GM12891 (cell line): ENCODE results near the gene LRIG3. TPM values are rescaled to one million over a fixed set of nuclear protein-coding genes. Genes with fewer than 3 reads are reported as not detected.

ENCODE experiments used
- DNase-seq: peaks from one replicate; pipeline ENCODE4 v3.0.0; 2011; ENCODE audit warnings: low spot score; ENCODE audit not compliant: insufficient read length
- FAIRE-seq: peaks from 2 replicates; lab custom pipeline; 2011; peaks lifted over from hg19 to GRCh38; lab: Jason Lieb, UNC
- PAX5 ChIP-seq: IDR thresholded peaks from 2 replicates; pipeline ENCODE4 v1.6.1; 2011; ENCODE audit warnings: low read length, moderate library complexity, mild to moderate bottlenecking; ENCODE audit not compliant: insufficient read depth, severe bottlenecking
- POLR2A ChIP-seq: IDR thresholded peaks from 2 replicates; pipeline ENCODE4 v1.6.1; 2011; ENCODE audit warnings: low read depth, low read length, control low read depth
- POLR2AphosphoS5 ChIP-seq: IDR thresholded peaks from 2 replicates; pipeline ENCODE4 v1.6.1; 2011; ENCODE audit warnings: low read depth, low read length, control low read depth
- POU2F2 ChIP-seq: IDR thresholded peaks from 2 replicates; pipeline ENCODE4 v1.6.1; 2011; ENCODE audit warnings: low read depth, mild to moderate bottlenecking, control low read depth, low read length, moderate library complexity
- SPI1 ChIP-seq: IDR thresholded peaks from 2 replicates; pipeline ENCODE4 v1.6.1; 2011; ENCODE audit warnings: low read depth, low read length, control low read depth
- TAF1 ChIP-seq: IDR thresholded peaks from 2 replicates; pipeline ENCODE4 v1.6.1; 2011; ENCODE audit warnings: low read depth, low read length, control low read depth
- polyA plus RNA-seq: library from polyadenylated mRNA; unstranded; fragments of >200 nt; gene quantifications from one replicate; pipeline ENCODE4 v1.2.1, GENCODE V29; 2012; ENCODE audit warnings: low read depth, missing spikeins, inconsistent platforms; ENCODE audit not compliant: missing spikeins

The LRIG3 gene
- polyA plus RNA-seq = 2.3 TPM

- FAIRE-seq = peak; percentile 91
- peak; percentile 66 for DNase-seq
- no peak for TF ChIP-seq POU2F2
- TF ChIP-seq TAF1 = no peak
- TF ChIP-seq POLR2AphosphoS5 = no peak
- TF ChIP-seq PAX5 = no peak
- no peak for TF ChIP-seq POLR2A
- no peak for TF ChIP-seq SPI1
These were observed at the start of gene LRIG3 for GRCh38 chr12:58920102-58920960. LRIG3 (minus strand) TSS chr12:58920504; CDS start chr12:58920235, 269 bp downstream.

GRCh38 chr12:58969237-58969636 is 48.9 kb upstream of the LRIG3 start:
- no peak for TF ChIP-seq PAX5
- TF ChIP-seq TAF1 = no peak
- TF ChIP-seq SPI1 = no peak
- FAIRE-seq = no peak

GRCh38 chr12:58967561-58967960 is 47.3 kb upstream of the LRIG3 start:
- no peak for TF ChIP-seq POU2F2
- TF ChIP-seq POLR2A = no peak
- no peak for TF ChIP-seq PAX5
- no peak for TF ChIP-seq POLR2AphosphoS5
- no peak for TF ChIP-seq TAF1
- TF ChIP-seq SPI1 = no peak
- DNase-seq = no peak
- FAIRE-seq = no peak

More at GRCh38 chr12:58969237-58969636, 48.9 kb upstream of the LRIG3 start:
- DNase-seq = no peak

- DNase-seq = no peak
- no peak for TF ChIP-seq POLR2AphosphoS5
- no peak for TF ChIP-seq SPI1
- no peak for TF ChIP-seq POLR2A
- TF ChIP-seq PAX5 = no peak
- no peak for TF ChIP-seq POU2F2
- TF ChIP-seq TAF1 = no peak
- FAIRE-seq = no peak
These were observed 46.6 kb upstream of the LRIG3 start for GRCh38 chr12:58966939-58967338.

GRCh38 chr12:58965568-58965967 is 45.3 kb upstream of the LRIG3 start:
- FAIRE-seq (no peak), DNase-seq (no peak)
- TF ChIP-seq POLR2A (no peak), TAF1 (no peak), PAX5 (no peak), POLR2AphosphoS5 (no peak), SPI1 (no peak), POU2F2 (no peak)

- no peak for TF ChIP-seq SPI1
- TF ChIP-seq TAF1 = no peak
- TF ChIP-seq POLR2A = no peak
- no peak for FAIRE-seq
- DNase-seq = no peak
These were observed 43.5 kb upstream of the LRIG3 start for GRCh38 chr12:58963844-58964243.

- TF ChIP-seq SPI1 (no peak), POLR2AphosphoS5 (no peak), PAX5 (no peak), TAF1 (no peak), POLR2A (no peak), POU2F2 (no peak)
- FAIRE-seq (no peak), DNase-seq (no peak)
These were observed 41.6 kb upstream of the LRIG3 start for GRCh38 chr12:58961906-58962305.

GRCh38 chr12:58961166-58961565 is 40.9 kb upstream of the LRIG3 start:
- TF ChIP-seq POU2F2 (no peak), PAX5 (no peak), TAF1 (no peak), POLR2AphosphoS5 (no peak), POLR2A (no peak), SPI1 (no peak)
- DNase-seq (no peak), FAIRE-seq (no peak)

GRCh38 chr12:58959639-58960300 is 39.5 kb upstream of the LRIG3 start:
- DNase-seq (no peak), FAIRE-seq (no peak)
- TF ChIP-seq TAF1 = no peak
- no peak for TF ChIP-seq SPI1
- no peak for TF ChIP-seq POU2F2
- TF ChIP-seq PAX5 = no peak
- TF ChIP-seq POLR2A = no peak
- TF ChIP-seq POLR2AphosphoS5 = no peak
